Thymus (tissue), 11 donors: Measurements from ENCODE around the gene FXR2. TPM values are rescaled to one million over a fixed set of nuclear protein-coding genes. Genes with fewer than 3 reads are reported as not detected.

ENCODE experiments used
- DNase-seq, 9 donors: peaks; one replicate each; pipeline ENCODE4 v3.0.0-alpha.2; 2013; ENCODE audit warnings: low spot score in 9 of 9, low read depth in 6 of 9, missing footprints in 1 of 9
- H3K27ac ChIP-seq, 2 donors: one replicate each; pipeline ENCODE4 v1.5.1; 2013; ENCODE audit warnings: control low read depth in 1 of 2, low read depth in 1 of 2, low read length in 1 of 2, mild to moderate bottlenecking in 1 of 2, moderate library complexity in 1 of 2
- H3K27me3 ChIP-seq, 2 donors: one replicate each; pipeline ENCODE4 v1.5.1; 2013; ENCODE audit warnings: low read length in 1 of 2; ENCODE audit not compliant: control insufficient read depth in 2 of 2, insufficient read depth in 1 of 2
- H3K36me3 ChIP-seq, 2 donors: one replicate each; pipeline ENCODE4 v1.5.1; 2013; ENCODE audit warnings: low read length in 1 of 2, mild to moderate bottlenecking in 1 of 2, moderate library complexity in 1 of 2; ENCODE audit not compliant: control insufficient read depth in 2 of 2, insufficient read depth in 2 of 2
- H3K4me1 ChIP-seq, 2 donors: one replicate each; pipeline ENCODE4 v1.5.1; 2013; ENCODE audit warnings: low read length in 2 of 2; ENCODE audit not compliant: control insufficient read depth in 2 of 2, insufficient read depth in 2 of 2
- H3K4me3 ChIP-seq, 2 donors: one replicate each; pipeline ENCODE4 v1.5.1; 2013; ENCODE audit warnings: low read length in 2 of 2, control low read depth in 1 of 2, mild to moderate bottlenecking in 1 of 2
- H3K9me3 ChIP-seq, 2 donors: one replicate each; pipeline ENCODE4 v1.5.1; 2013; ENCODE audit warnings: low read length in 1 of 2, mild to moderate bottlenecking in 1 of 2; ENCODE audit not compliant: control insufficient read depth in 2 of 2, insufficient read depth in 1 of 2
- WGBS: extraction: QIAGEN DNeasy Blood & Tissue Kit; methylation state at CpG from one replicate; pipeline ENCODE4 v1.1.7; 2013; 5-methylcytosine and 5-hydroxymethylcytosine counted together
- polyA plus RNA-seq: library from polyadenylated mRNA; stranded (reverse); fragments of 200-250 nt; gene quantifications from one replicate; pipeline ENCODE4 v1.2.3, GENCODE V29; 2013
- total RNA-seq: library from RNA; stranded (reverse); fragments of 120-200 nt; gene quantifications from one replicate; pipeline ENCODE4 v1.2.4, GENCODE V29; 2013
- donor health status: healthy.

The FXR2 gene
- total and polyA plus RNA-seq, 2 donors: 33.3 to 36.6 TPM

DNA sequence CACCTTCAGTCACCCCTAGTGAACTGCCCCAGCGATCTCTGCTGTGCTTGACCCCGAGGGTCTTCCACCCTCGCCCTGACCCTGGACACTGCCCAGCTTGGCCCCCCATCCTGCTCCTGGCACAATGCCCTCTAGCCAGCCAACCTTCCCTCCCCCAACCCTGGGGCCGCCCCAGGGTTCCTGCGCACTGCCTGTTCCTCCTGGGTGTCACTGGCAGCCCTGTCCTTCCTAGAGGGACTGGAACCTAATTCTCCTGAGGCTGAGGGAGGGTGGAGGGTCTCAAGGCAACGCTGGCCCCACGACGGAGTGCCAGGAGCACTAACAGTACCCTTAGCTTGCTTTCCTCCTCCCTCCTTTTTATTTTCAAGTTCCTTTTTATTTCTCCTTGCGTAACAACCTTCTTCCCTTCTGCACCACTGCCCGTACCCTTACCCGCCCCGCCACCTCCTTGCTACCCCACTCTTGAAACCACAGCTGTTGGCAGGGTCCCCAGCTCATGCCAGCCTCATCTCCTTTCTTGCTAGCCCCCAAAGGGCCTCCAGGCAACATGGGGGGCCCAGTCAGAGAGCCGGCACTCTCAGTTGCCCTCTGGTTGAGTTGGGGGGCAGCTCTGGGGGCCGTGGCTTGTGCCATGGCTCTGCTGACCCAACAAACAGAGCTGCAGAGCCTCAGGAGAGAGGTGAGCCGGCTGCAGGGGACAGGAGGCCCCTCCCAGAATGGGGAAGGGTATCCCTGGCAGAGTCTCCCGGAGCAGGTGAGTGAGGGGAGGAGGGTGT, 56.0 kb downstream of the FXR2 start, which contains the start of gene TNFSF13:
Gene TNFSF13, plus strand, starts transcription at position 207 of the 776 bp plus-strand sequence. Its CDS starts 290 bp downstream, at position 497.
- H3K27me3 ChIP-seq: peaks cover 0 to 20% of the 10 kb centered on the region in 2 donors
- 15% methylated on average over 16 of the region's 16 CpGs for WGBS
- H3K4me1 ChIP-seq: peaks cover 30 to 61% of the 10 kb centered on the region in 2 donors
- H3K27ac ChIP-seq: peak within 1 kb of the TSS; percentile 64 to 74
- DNase-seq: no peak
- peaks cover 0 to 8% of the 10 kb centered on the region in 2 donors for H3K9me3 ChIP-seq
- peak within 1 kb of the TSS in 1 of 2 donors; percentile 27 for H3K4me3 ChIP-seq
- peaks cover 7 to 8% of the 10 kb centered on the region in 2 donors for H3K36me3 ChIP-seq

DNA sequence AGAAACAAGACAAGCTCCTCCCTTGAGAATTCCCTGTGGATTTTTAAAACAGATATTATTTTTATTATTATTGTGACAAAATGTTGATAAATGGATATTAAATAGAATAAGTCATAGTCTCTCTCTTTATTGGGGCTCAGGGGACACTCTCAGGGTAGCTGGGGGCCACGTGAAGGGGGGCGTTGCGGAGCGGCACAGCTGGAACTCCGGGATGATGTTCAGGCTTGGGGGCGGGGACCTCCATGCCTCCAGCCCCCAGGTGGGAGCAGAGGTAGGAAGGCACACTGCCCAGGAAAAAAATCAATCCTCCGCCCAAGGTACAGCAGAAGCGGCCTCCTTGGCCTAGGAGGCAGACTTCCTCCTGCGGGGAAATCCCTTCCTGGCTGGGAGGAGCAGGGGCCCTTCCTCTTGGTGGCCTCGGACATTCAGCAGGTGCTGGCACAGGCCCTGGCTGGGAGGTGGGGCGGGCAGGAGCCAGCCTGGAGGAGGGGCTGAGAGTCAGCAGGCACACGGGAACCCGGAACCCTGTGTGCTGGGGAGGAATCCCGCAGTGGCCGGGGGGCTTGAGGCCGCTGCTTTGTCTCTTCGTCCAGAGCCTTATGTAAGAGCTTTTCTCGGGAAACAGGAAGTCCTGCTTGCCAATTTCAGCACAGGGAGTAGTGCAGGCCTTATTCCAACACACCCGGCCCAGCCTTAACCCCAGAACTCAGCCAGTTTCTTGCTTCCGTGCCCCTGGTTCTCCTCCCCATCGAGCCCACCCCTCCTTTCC, 56.7 kb downstream of the FXR2 start:
- 18% methylated on average over 21 of the region's 21 CpGs for WGBS
- no peaks in the 10 kb centered on the region for H3K36me3 ChIP-seq
- peak overlapping the region; percentile 64 to 74 for H3K27ac ChIP-seq
- H3K4me3 ChIP-seq: peak overlapping the region in 1 of 2 donors; percentile 27
- peaks cover 28 to 61% of the 10 kb centered on the region in 2 donors for H3K4me1 ChIP-seq
- peaks cover 0 to 8% of the 10 kb centered on the region in 2 donors for H3K9me3 ChIP-seq
- peak in 1 of 9 donors; percentile 54 for DNase-seq
- peaks cover 0 to 20% of the 10 kb centered on the region in 2 donors for H3K27me3 ChIP-seq

DNA sequence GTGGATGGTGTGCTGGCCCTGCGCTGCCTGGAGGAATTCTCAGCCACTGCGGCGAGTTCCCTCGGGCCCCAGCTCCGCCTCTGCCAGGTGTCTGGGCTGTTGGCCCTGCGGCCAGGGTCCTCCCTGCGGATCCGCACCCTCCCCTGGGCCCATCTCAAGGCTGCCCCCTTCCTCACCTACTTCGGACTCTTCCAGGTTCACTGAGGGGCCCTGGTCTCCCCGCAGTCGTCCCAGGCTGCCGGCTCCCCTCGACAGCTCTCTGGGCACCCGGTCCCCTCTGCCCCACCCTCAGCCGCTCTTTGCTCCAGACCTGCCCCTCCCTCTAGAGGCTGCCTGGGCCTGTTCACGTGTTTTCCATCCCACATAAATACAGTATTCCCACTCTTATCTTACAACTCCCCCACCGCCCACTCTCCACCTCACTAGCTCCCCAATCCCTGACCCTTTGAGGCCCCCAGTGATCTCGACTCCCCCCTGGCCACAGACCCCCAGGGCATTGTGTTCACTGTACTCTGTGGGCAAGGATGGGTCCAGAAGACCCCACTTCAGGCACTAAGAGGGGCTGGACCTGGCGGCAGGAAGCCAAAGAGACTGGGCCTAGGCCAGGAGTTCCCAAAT, 57.4 kb downstream of the FXR2 start:
- H3K27ac ChIP-seq: peak overlapping the region in 1 of 2 donors; percentile 43
- no peak overlapping the region for H3K4me3 ChIP-seq
- peaks cover 22 to 58% of the 10 kb centered on the region in 2 donors for H3K4me1 ChIP-seq
- DNase-seq: no peak
- no peaks in the 10 kb centered on the region for H3K36me3 ChIP-seq
- peaks cover 0 to 20% of the 10 kb centered on the region in 2 donors for H3K27me3 ChIP-seq
- H3K9me3 ChIP-seq: peaks cover 0 to 8% of the 10 kb centered on the region in 2 donors
- 88% methylated on average over 19 of the region's 19 CpGs for WGBS

DNA sequence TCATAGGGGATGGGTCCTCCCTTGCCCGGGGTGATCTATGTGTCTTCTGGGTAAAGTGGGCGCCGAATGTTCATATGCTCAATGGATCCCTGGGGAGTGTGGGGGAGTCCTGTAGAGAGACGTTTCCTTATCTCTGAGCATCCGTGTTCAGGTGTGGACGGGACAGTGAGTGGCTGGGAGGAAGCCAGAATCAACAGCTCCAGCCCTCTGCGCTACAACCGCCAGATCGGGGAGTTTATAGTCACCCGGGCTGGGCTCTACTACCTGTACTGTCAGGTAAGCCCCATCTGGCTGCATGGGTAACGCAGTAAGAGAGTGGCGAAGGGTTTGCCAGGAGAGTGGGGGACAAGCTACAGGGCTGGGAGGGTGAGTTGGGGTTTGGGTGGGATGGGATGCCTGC, 58.1 kb downstream of the FXR2 start:
- H3K4me1 ChIP-seq: peaks cover 22 to 56% of the 10 kb centered on the region in 2 donors

DNA sequence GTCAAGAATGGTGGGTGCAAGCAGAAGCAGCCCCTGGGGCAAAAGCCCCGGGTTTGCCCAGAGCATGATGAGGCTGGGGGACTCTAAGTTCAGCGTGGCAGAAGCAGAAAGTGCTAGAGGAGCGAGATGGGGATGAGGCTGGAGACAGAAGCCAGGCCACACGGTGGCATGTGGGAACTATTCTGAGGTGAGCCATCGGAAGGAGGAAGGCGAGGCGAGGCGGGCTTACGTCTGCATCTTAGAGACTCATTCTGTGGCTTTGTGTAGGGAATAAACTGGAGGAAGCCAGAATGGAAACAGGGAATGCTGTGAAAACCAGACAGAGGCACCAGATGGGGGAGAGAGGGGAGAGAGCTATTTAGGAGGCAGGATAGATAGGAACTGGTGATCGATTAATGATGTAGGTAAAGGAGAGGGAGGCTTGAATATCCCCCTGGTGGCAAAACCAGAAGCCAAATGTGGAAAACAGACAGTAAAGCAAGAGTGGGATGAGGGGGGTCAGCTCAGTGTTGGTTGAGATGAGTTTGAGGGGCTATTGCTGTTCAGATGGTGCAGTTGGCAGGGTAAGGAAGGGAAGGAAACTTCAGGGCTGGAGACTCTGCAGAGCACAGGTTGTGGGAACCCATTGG, 59.3 kb downstream of the FXR2 start:
- DNase-seq: no peak
- Histone ChIP-seq H3K27ac (no peak overlapping the region), H3K4me3 (no peak overlapping the region), H3K36me3 (no peaks in the 10 kb centered on the region), H3K4me1 (peaks cover 17 to 47% of the 10 kb centered on the region in 2 donors), H3K27me3 (peaks cover 0 to 27% of the 10 kb centered on the region in 2 donors), H3K9me3 (peaks cover 0 to 3% of the 10 kb centered on the region in 2 donors)
- WGBS: 87% methylated on average over 10 of the region's 10 CpGs

More for the DNA sequence above, 58.1 kb downstream of the FXR2 start:
- peaks cover 0 to 8% of the 10 kb centered on the region in 2 donors for H3K9me3 ChIP-seq
- WGBS: 96% methylated on average over 12 of the region's 12 CpGs
- DNase-seq: no peak
- no peak overlapping the region for H3K4me3 ChIP-seq
- no peak overlapping the region for H3K27ac ChIP-seq
- H3K27me3 ChIP-seq: peaks cover 0 to 20% of the 10 kb centered on the region in 2 donors
- no peaks in the 10 kb centered on the region for H3K36me3 ChIP-seq

DNA sequence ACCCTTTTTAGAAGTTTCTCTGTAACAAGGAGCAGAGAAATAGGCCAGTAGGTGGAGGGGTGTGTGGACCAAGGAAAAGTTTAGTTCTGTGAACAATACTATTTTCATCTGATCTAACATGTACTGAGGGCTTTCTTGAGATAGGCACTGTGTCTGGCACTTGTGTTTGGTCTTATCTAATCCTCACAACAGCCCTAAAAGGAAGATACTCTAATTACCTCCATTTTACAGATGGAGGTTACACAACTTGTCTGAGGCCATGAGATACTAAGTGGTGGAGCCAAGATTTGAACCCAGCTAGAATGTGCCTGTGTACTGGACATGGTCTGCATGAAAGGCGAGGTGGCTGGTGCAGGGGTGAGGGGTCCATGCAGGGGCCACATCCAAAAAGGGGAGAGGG, 61.3 kb downstream of the FXR2 start:
- no peak overlapping the region for H3K4me3 ChIP-seq
- no peaks in the 10 kb centered on the region for H3K36me3 ChIP-seq
- no peak for DNase-seq
- 100% methylated on average over 1 of the region's 1 CpG for WGBS
- H3K27me3 ChIP-seq: peaks cover 3 to 31% of the 10 kb centered on the region in 2 donors
- peaks cover 0 to 3% of the 10 kb centered on the region in 2 donors for H3K9me3 ChIP-seq
- H3K4me1 ChIP-seq: peaks cover 6 to 37% of the 10 kb centered on the region in 2 donors
- peak overlapping the region in 1 of 2 donors; percentile 58 for H3K27ac ChIP-seq

DNA sequence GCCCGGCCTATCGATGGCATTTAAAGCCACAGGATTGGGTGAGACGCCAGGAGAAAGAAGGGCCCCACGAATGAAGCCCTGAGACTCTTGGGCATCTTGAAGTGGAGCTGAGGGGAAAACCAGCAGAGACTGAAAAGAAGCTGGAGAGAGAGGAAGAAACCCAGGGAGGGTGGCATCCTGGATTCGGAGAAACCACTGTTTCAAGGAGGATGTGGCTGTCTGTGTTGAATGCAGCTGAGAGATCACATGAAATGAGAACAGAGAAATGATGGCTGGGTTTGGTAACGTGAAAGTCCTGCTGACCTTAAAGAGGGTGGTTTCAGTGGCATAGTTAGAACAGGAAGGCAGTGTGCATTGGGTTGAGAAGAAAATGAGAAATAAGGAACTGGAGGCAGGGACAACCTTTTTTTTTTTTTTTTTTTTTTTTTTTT, 62.1 kb downstream of the FXR2 start:
- H3K4me1 ChIP-seq: peaks cover 0 to 33% of the 10 kb centered on the region in 2 donors
- 11% methylated on average over 6 of the region's 6 CpGs for WGBS
- peak overlapping the region; percentile 30 to 80 for H3K27ac ChIP-seq
- H3K36me3 ChIP-seq: no peaks in the 10 kb centered on the region
- peak in 3 of 9 donors; percentile 40 to 76 (median 46) for DNase-seq
- no peaks in the 10 kb centered on the region for H3K9me3 ChIP-seq
- no peak overlapping the region for H3K4me3 ChIP-seq
- peaks cover 3 to 31% of the 10 kb centered on the region in 2 donors for H3K27me3 ChIP-seq

DNA sequence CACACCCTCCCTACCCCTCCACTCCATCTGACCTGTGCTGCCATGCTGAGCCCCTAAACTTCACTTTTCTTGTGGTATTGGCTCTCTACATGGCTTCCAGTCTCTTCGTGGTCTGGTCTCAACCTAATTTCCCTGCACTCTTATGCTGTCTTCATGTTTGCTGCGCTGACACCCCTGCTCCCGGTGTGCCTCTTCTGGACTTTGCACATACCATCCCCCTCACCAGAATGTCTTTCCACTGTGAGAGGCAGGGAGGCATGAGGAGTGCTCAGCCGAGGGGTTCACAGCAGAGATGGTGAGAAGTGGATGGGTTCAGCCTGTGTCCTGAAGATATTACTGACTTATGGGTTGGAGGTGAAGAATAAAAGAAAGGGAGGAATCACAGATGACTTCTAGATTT, 63.3 kb downstream of the FXR2 start:
- DNase-seq: no peak
- WGBS: 80% methylated on average over 4 of the region's 4 CpGs
- Histone ChIP-seq H3K27me3 (peaks cover 3 to 36% of the 10 kb centered on the region in 2 donors), H3K9me3 (no peaks in the 10 kb centered on the region), H3K36me3 (no peaks in the 10 kb centered on the region), H3K4me1 (peaks cover 0 to 26% of the 10 kb centered on the region in 2 donors), H3K4me3 (no peak overlapping the region), H3K27ac (peak overlapping the region in 1 of 2 donors; percentile 8)
